Right ventricle myocardium inferior (tissue), 1 donor: ENCODE measurements around the gene WNT11. TPM values are rescaled to one million over a fixed set of nuclear protein-coding genes. Genes with fewer than 3 reads are reported as not detected.

Source experiments
- ATAC-seq: fragments of 200-7000 bp; cut with Tn5 transposase; one replicate; pipeline ENCODE4 v1.9.1; 2020; ENCODE audit warnings: mild to moderate bottlenecking, moderate library complexity
- DNase-seq: peaks from one replicate; pipeline ENCODE4 v3.0.0; 2021; ENCODE audit errors: missing footprints
- intact Hi-C: fragments of 100-400 bp; cut with DNase I; formaldehyde crosslinking; loops from one replicate; pipeline ENCODE4 v1.11.0; 2022
- total RNA-seq: library from RNA; stranded (reverse); fragmentation: NEBNext Ultra II Directional; extraction: Animal tissue kit (Norgen Biotek cat#: 25700); gene quantifications from one replicate; pipeline ENCODE4 v1.2.1, GENCODE V29; 2021
- donor health status: DM: no; HTN: yes; CAD: no; lungs with severe emphysema.

Gene WNT11
- total RNA-seq, 1 donor from 2014 or later = 18.2 TPM

GRCh38 chr11:76240161-76240540 is 33.8 kb upstream of the WNT11 start:
- no peak for DNase-seq
- intact Hi-C loops = no loop called here

GRCh38 chr11:76239483-76240160 is 33.3 kb upstream of the WNT11 start:
- no peak for DNase-seq
- no peak for ATAC-seq
- intact Hi-C loops = no loop called here

More at GRCh38 chr11:76240161-76240540, 33.8 kb upstream of the WNT11 start:
- no peak for ATAC-seq

GRCh38 chr11:76238551-76238950 is 32.2 kb upstream of the WNT11 start:
- no peak for ATAC-seq
- DNase-seq = no peak
- intact Hi-C loops = no loop called here

GRCh38 chr11:76237914-76238313 is 31.6 kb upstream of the WNT11 start:
- DNase-seq (no peak), ATAC-seq (no peak)
- intact Hi-C loops = no loop called here

- DNase-seq (no peak), ATAC-seq (no peak)
- intact Hi-C loops = no loop called here
These were observed 30.8 kb upstream of the WNT11 start for GRCh38 chr11:76237000-76237649.

- intact Hi-C loops = no loop called here
- DNase-seq (peak; percentile 89), ATAC-seq (peak; percentile 60)
These were observed 30.0 kb upstream of the WNT11 start for GRCh38 chr11:76236092-76236999.

- intact Hi-C loops = loop anchor here (1.0 to 2.0 kb wide), 2 partner anchors 26 to 209 kb away; partner anchors contain the start of gene EMSY
- DNase-seq (peak; percentile 92), ATAC-seq (peak; percentile 90)
These were observed 29.2 kb upstream of the WNT11 start for GRCh38 chr11:76235233-76236091.

GRCh38 chr11:76234416-76235232 is 28.3 kb upstream of the WNT11 start:
- intact Hi-C loops = loop anchor here (1.0 to 2.0 kb wide), 2 partner anchors 25 to 210 kb away; partner anchors contain the start of gene EMSY
- ATAC-seq (peak; percentile 65), DNase-seq (peak; percentile 78)

- no peak for ATAC-seq
- intact Hi-C loops = loop anchor here (2.0 kb wide), 1 partner anchor 211 kb away; the partner anchor contains the start of gene EMSY
These were observed 27.7 kb upstream of the WNT11 start for GRCh38 chr11:76234021-76234415.

GRCh38 chr11:76233196-76233921 is 27.1 kb upstream of the WNT11 start:
- intact Hi-C loops = no loop called here
- DNase-seq (no peak), ATAC-seq (no peak)

More at GRCh38 chr11:76234021-76234415, 27.7 kb upstream of the WNT11 start:
- no peak for DNase-seq

- intact Hi-C loops = no loop called here
These were observed 25.8 kb upstream of the WNT11 start for GRCh38 chr11:76232026-76232665.

GRCh38 chr11:76231121-76231738 is 24.9 kb upstream of the WNT11 start:
- DNase-seq = no peak
- ATAC-seq = no peak
- intact Hi-C loops = no loop called here

More at GRCh38 chr11:76232026-76232665, 25.8 kb upstream of the WNT11 start:
- no peak for ATAC-seq
- no peak for DNase-seq

- DNase-seq = no peak
- intact Hi-C loops = no loop called here
- ATAC-seq = no peak
These were observed 24.1 kb upstream of the WNT11 start for GRCh38 chr11:76230392-76230791.

- intact Hi-C loops = no loop called here
- DNase-seq (no peak), ATAC-seq (no peak)
These were observed 23.5 kb upstream of the WNT11 start for GRCh38 chr11:76229690-76230240.

- DNase-seq = no peak
- intact Hi-C loops = no loop called here
- ATAC-seq = no peak
These were observed 22.5 kb upstream of the WNT11 start for GRCh38 chr11:76228875-76229149.
